ENCODE data around the gene ANXA1.
A peak's percentile ranks its signal among the peaks of the same experiment; 100 is the strongest.

ANXA1 gene

GRCh38 chr9:73151653-73152542 is at the start of gene ANXA1:
Gene ANXA1, plus strand, starts transcription at chr9:73151865. Its CDS starts 6,671 bp downstream, at chr9:73158536.
- TF ChIP-seq ZFP3 (CRISPR knock-in tag; IDR thresholded peaks at IDR 0.05) (no peak), CSDC2 (CRISPR knock-in tag; IDR thresholded peaks at IDR 0.05) (no peak), RARB (CRISPR knock-in tag; IDR thresholded peaks at IDR 0.05) (no peak; the same call in 1 of the 2 replicates), POU6F1 (CRISPR knock-in tag; IDR thresholded peaks at IDR 0.05; ENCODE audit: borderline replicate concordance, low read depth) (no peak)
- ATAC-seq, result peak; percentile 58

DNA sequence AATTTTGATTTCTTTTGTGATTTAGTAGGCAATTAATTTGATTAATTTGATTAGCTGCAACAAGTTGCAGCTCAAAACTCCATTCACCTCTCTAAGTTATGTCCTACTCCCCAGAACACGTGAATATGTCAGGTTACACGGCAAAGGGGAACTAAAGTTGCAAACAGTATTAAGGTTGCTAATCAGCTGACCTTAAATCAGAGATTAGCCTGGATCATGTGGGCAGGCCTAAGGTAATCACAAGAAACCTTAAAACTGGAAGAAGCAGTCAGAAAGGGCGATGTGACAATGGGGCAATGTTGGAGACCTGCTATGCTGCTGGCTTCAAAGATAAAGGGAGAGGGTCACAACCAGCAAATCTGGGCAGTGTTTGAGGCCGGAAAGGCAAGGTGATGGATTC is 47.3 kb upstream of the ANXA1 start:
- TF ChIP-seq ARNTL (CRISPR knock-in tag; IDR thresholded peaks at IDR 0.05; ENCODE audit: borderline replicate concordance, low read depth), result no peak
- no peak for ATAC-seq

GRCh38 chr9:73104921-73105320 is 46.7 kb upstream of the ANXA1 start:
- TF ChIP-seq POU6F1 (CRISPR knock-in tag; IDR thresholded peaks at IDR 0.05; ENCODE audit: borderline replicate concordance, low read depth) (no peak), ZFP30 (CRISPR knock-in tag; IDR thresholded peaks at IDR 0.05) (no peak), SNAI2 (CRISPR knock-in tag; IDR thresholded peaks at IDR 0.05) (no peak), CREB5 (CRISPR knock-in tag; IDR thresholded peaks at IDR 0.05; ENCODE audit: low read depth) (no peak), CSDC2 (CRISPR knock-in tag; IDR thresholded peaks at IDR 0.05) (no peak), ESRRG (CRISPR knock-in tag; IDR thresholded peaks at IDR 0.05) (no peak), ZC3H10 (CRISPR knock-in tag; IDR thresholded peaks at IDR 0.05) (no peak), CSRNP3 (CRISPR knock-in tag; IDR thresholded peaks at IDR 0.05) (no peak)
- TF ChIP-seq, protein P1, sequence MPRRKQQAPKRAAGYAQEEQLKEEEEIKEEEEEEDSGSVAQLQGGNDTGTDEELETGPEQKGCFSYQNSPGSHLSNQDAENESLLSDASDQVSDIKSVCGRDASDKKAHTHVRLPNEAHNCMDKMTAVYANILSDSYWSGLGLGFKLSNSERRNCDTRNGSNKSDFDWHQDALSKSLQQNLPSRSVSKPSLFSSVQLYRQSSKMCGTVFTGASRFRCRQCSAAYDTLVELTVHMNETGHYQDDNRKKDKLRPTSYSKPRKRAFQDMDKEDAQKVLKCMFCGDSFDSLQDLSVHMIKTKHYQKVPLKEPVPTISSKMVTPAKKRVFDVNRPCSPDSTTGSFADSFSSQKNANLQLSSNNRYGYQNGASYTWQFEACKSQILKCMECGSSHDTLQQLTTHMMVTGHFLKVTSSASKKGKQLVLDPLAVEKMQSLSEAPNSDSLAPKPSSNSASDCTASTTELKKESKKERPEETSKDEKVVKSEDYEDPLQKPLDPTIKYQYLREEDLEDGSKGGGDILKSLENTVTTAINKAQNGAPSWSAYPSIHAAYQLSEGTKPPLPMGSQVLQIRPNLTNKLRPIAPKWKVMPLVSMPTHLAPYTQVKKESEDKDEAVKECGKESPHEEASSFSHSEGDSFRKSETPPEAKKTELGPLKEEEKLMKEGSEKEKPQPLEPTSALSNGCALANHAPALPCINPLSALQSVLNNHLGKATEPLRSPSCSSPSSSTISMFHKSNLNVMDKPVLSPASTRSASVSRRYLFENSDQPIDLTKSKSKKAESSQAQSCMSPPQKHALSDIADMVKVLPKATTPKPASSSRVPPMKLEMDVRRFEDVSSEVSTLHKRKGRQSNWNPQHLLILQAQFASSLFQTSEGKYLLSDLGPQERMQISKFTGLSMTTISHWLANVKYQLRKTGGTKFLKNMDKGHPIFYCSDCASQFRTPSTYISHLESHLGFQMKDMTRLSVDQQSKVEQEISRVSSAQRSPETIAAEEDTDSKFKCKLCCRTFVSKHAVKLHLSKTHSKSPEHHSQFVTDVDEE (CRISPR knock-in tag; IDR thresholded peaks at IDR 0.05), result no peak
- ATAC-seq, result no peak

- ATAC-seq, result peak; percentile 97
These were observed 44.1 kb upstream of the ANXA1 start for GRCh38 chr9:73107489-73108069.

- no peak for ATAC-seq
- TF ChIP-seq BACH2 (CRISPR knock-in tag; IDR thresholded peaks at IDR 0.05; ENCODE audit: borderline replicate concordance) (no peak), ZNF70 (CRISPR knock-in tag; IDR thresholded peaks at IDR 0.05) (no peak), ZNF8 (CRISPR knock-in tag; IDR thresholded peaks at IDR 0.05) (no peak), ZFP30 (CRISPR knock-in tag; IDR thresholded peaks at IDR 0.05) (no peak), ZFP3 (CRISPR knock-in tag; IDR thresholded peaks at IDR 0.05) (no peak), ARNTL (CRISPR knock-in tag; IDR thresholded peaks at IDR 0.05; ENCODE audit: borderline replicate concordance, low read depth) (no peak), ESRRG (CRISPR knock-in tag; IDR thresholded peaks at IDR 0.05) (no peak), ZNF565 (CRISPR knock-in tag; conservative IDR thresholded peaks at IDR 0.05; ENCODE audit: low read depth) (no peak), GLIS3 (CRISPR knock-in tag; IDR thresholded peaks at IDR 0.05) (no peak), RARB (CRISPR knock-in tag; IDR thresholded peaks at IDR 0.05) (no peak), TCF4 (CRISPR knock-in tag; IDR thresholded peaks at IDR 0.05; ENCODE audit: borderline replicate concordance) (no peak), CSDC2 (CRISPR knock-in tag; IDR thresholded peaks at IDR 0.05) (no peak), OSR1 (CRISPR knock-in tag; IDR thresholded peaks at IDR 0.05) (no peak), CREB5 (CRISPR knock-in tag; IDR thresholded peaks at IDR 0.05; ENCODE audit: low read depth) (no peak), TOX (CRISPR knock-in tag; IDR thresholded peaks at IDR 0.05; ENCODE audit: borderline replicate concordance) (no peak)
These were observed 37.6 kb upstream of the ANXA1 start for GRCh38 chr9:73114058-73114457.

All from SK-N-SH treated with all-trans-retinoic acid at 6 μM for 48 hours (cell line).